HG03442 (cell line): ENCODE results near the gene CNPY4.
A peak's percentile ranks its signal among the peaks of the same experiment; 100 is the strongest.
"Not testable (repeated sequence)": the region's sequence is repeated elsewhere in the genome, so short reads cannot be mapped to it uniquely, and the experiment has no call there.

Source experiments
- ATAC-seq: cut with Tn5 transposase; IDR thresholded peaks from one replicate; pipeline ENCODE4 v1.9.1; 2021; ENCODE audit warnings: mild to moderate bottlenecking, moderate library complexity; ENCODE audit not compliant: unreplicated experiment

The CNPY4 gene

DNA sequence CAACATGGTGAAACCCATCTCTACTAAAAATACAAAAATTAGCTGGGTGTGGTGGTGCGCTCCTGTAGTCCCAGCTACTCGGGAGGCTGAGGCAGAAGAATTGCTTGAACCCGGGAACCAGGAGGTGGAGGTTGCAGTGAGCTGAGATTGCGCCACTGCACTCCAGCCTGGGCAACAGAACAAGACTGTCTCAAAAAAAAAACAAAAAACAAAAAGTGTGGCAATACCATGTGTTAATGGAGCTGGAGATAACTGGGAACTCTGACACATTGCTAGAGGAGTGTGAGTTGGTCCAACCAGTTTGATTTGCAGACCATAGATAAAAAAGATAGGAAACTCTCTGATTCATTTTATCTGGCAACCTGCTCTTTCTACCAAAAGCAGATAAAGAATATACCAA is 26.9 kb downstream of the CNPY4 start:
- ATAC-seq, result not testable (repeated sequence)

DNA sequence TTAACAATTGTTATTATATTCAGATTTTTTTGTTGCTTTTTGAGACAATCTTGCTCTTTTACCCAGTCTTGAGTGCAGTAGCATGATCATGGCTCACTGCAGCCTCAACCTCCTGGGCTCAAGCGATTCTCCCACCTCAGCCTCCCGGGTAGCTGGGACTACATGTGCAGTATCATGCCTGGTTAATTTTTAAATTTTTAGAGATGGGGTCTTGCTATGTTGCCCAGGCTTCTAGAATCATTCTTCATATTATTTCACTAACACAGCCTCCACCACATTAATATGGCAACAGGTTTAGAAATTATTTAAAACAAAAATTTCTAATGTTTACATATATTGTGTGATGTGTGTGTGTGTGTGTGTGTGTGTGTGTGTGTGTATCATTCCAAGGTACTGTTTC is 27.8 kb downstream of the CNPY4 start:
- ATAC-seq, result no peak

DNA sequence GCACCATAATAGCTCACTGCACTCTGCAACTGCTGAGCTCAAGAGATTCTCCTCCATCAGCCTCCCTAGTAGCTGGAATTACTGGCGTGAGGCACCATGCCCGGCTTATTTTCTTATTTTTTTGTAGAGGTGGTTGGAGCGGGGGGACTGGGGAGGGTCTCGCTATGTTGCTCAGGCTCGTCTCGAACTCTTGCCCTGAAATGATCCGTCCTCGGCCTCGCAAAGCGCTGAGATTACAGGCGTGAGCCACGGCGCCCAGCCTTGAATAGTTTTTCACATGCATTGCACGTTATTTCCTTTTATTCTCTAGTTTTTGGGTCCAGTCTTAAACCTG is 28.8 kb downstream of the CNPY4 start:
- ATAC-seq, result no peak

DNA sequence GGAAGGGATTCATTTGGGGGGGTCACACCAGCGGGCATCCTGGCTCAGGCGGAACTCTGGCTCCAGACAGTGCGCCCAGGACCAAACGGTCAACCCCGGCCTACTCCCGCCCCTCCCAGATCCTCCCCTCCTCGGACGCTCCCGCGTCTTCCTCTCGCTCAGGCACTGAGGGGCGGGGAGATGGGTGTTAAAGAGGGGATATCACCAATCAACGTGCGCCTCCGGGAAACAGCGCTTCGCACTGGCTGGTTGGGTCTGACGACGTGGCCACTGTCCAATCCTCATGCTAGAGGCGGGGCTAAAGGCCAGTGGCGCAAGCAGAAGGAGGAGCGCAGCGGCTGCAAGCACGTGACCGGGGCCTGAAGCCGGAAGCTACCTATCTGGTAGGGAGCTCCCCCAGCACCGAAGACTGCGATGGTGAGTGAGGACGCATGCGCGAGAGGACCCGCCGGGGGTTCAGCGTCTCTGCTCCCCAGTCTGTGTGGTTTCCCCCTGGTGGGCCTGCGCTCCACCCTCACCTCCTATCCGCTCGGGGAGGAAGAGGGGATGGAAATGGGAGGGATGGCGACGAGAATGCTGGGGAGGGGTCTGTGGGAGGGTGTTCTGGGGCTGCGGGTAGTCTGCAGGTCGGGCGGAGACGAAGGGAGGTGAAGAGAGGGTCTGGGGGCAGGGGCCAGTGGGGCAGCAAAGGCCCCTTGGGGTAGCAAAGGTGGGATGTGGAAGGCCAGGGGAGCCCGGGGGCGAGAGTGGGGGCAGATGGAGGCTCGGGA is 29.3 kb downstream of the CNPY4 start, which contains the start of gene LAMTOR4:
TSS of gene LAMTOR4 (plus strand) at position 360 of the 770 bp plus-strand sequence. CDS start at position 415, 55 bp downstream.
- peak; percentile 97 for ATAC-seq

DNA sequence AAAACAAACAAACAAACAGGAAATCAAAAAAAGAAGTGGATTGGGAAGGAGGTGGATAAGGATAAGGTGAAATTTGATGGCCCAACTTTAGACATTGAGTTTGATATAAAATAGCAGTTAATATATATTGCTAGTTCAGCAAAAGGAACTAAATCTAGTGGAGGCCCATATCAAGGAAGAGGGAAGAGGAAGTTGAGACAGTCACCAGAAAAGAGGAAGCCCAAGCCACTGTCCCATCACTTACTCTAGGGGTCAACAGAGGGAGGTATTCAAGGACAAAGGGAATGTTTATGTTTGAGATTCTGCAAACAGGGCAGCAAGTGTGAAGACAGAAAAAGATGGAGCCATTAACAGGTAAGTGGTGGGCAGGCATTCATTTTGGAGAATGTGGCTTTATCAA is 33.0 kb downstream of the CNPY4 start:
- ATAC-seq, result no peak

DNA sequence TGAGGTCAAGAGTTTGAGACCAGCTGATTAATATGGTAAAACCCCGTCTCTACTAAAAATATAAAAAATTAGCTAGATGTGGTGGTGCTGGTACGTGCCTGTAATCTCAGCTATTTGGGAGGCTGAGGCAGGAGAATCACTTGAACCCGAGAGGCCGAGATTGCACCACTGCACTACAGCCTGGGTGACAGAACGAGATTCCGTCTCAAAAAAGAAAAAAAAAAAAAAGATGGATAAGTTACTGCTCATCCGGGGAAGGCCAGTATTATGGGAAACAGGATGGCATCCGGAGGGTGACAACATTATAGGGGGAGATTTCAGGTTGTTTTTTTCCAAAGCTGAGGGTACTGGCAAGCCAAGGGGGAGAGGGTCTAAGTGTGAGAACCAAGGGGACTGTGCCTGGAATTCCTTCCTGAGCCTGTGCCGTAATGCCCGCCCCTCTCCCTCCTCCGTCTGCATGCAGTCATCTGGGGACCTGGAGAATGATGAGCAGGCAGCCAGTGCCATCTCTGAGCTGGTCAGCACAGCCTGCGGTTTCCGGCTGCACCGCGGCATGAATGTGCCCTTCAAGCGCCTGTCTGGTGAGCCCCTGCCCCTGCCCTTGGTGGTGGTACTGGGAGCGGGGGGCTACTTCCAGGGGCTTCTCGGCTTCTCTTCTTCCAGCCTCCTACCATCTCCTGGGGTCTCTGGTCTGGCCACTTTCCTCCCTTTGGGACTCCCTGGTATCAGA is 33.7 kb downstream of the CNPY4 start:
- ATAC-seq, result no peak

DNA sequence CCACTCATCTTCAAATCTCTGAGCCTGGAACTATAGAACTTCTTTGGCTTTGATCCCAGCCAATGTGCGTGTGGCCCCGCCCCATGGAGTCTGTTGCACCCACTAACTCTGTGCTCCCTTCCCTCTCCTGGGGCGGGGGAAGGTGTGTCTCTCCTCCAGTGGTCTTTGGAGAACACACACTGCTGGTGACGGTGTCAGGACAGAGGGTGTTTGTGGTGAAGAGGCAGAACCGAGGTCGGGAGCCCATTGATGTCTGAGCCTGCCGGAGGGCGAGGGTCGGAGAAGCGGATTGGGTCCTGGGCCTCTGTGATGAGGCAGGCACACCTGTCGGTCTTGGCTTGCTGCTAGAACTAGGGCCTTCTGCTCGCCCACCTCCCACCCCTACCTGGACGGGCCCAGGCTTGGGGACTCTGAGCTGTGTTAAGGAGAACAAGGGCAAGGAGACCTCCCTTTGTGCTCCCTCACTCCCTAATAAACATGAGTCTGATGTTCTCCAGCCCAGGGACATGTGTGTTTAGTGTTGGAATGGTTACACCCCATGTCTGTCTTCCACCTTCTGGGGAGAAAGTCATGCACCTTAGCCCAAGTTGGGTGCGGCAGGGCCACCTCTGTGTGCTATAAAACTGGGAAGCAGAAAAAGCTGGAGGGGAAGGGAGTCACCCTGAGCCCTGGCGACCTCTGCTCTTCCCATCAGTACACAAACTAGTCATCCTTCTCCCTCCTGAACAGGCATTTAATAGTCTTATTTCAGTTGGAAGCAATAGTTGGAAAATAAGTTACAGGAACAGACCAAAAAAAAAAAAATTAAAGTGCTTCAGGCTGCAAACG is 34.5 kb downstream of the CNPY4 start:
- ATAC-seq, result no peak

DNA sequence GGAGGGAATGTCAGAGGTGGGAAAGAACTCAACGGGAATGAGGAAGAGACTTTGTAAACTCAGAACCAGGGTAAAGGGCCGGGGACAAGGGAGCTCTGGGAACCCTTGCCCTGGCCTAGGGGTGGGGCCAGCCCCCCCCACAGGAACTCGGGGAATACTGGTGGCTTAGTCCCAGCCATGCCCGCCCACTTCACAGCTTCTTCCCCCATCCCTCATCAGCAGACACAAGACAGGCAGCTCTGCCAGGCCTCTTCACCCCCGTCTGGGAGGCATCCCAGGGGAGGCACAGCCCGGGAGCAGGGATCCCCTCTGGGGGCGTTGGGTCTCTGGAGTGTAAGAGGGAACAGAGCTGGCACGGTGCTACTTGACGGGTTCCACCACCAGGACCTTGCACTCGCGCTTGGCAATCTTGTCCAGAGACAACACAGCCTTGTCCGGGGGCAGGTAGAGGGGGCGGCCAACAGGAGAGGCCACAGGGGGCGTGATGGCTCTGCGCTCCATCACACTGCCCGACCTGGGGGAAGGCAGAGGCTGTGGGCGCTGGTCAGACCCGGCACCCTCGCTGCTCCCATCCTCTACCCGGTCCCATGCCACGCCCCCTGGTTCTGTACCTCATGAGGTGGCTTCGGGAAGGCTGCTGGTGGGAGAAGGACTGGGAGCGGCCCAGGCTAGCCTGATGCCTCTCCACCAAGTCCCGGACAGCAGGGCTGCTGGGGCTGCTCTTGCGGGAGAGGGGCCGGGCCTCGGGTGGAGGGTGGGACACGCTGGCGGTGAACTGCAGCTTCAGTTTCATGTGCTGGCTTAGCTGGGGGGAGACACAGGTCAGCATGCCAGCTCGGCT is 35.4 kb downstream of the CNPY4 start:
- no peak for ATAC-seq

DNA sequence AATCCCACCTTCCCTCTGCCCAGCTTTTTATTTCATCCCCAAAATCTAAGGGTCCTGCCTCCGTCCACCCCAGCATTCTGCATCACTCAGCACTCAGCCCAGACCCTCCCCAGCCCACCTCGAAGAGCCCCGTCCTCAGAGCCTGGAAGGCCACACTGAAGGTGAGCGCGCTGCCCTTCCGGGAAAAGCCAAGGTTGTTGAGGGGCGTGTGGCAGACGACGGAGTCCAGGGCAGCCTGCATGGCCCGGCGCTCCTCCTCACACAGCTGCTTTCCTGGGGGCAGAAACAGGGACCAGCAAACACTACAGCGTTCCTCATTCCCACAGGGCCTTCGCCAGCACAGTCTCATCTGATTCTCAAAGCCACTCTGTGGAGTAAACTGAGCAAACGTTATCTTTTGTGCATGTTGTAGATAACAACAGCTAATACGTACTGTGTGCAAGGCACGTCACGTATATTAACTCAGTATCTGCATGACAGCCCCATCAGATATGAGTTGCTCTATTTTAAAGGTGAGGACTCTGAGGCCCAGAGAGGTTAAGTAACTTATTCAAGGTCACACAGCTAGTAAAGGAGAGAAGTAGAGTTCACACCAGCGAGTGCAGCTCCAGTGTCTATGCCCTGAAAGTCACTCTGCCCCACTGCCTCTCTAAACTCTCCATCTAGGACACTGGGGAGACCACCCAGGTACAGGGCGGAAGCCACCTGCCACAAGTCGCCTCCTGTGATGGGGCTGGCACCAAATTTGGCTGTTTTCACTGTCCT is 36.3 kb downstream of the CNPY4 start:
- no peak for ATAC-seq

DNA sequence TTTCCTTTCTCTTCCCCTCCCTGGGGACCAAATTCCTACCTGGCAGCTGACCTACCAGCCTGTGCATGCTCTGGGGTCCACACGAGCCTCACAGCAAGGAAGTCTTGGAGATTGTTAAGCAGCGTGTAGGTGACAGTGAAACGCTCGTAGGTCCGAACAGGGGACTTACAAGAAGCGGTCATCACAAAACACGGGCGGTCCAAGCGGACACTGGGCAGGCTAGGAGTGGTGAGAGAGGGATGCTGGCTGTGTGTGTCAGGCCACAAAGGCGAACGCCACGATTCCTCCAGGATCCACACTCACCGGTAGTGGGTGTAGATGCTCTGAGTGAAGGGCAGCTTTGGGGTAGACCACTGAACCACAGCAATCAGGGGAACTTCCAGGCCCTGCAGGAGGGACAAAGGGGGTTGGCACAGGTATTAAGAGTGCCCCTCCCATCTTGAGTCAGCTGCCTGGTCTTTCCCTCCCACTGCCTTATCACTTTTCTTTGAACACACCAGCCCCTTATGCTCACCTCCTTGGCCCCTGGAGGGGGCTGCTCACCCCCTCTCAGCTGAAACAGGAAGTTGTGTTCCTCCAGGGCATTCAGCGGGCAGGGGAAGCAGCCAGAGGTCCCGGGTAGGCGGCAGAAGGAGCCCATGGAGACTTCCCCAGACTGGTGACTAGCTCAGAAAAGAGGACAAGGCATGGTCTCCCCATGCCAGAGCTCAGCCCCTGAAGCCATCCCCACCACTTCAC is 37.1 kb downstream of the CNPY4 start:
- no peak for ATAC-seq

DNA sequence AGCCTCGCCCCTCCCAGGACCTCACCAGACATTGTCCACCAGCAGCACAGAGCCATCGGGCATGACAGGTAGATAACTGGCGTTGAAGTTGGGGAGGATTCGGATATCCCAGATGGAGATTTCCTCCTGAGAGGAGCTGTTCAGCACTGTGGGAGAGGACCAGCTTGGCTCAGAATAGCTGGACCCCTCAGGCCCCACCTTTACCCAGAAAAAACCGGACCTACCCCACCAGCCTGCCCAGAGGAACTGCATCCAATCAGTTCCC is 37.6 kb downstream of the CNPY4 start:
- no peak for ATAC-seq

DNA sequence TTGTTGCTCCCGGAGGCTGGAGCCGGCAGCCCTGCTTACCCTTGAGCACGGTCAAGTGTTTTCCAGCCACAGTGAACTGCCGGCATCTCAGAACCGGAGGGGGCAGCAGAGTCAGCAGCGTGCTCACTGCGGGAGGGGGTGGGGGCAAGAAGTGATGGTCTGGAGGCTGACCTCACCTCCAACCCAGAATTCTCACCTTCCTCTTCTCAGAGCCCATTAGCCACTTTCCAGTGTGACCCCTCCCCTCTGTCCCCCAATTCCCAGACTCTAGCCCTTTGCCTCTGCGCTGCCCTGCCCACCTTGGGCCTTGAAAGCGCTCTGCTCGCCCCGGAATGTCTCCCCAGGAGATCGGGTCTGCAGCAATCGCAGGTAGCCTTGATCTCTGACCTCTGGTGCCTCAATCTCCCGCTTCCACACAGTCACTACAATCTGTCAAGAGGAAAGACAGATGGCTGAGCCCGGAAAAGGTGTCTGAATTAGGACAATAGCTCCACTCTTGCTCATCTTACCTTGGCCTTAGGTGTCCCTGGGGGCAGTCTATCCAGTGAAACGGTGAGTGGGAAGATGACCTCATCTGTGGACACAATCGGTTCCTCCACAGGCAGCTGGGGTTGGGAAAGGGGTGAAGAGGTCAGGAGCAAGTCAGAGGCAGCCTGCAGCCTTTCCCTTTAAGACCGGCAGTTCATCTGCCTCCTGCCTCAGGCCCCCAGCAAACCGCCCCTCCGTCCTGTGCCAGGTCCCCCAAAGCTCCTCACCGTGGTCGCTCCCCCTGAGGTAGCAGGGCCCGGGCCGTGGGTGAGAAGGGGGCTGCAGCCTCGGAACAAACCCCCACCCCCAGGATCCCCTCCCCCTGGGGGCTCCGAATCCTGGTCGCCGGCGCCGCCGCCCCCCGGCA is 38.1 kb downstream of the CNPY4 start:
- no peak for ATAC-seq

DNA sequence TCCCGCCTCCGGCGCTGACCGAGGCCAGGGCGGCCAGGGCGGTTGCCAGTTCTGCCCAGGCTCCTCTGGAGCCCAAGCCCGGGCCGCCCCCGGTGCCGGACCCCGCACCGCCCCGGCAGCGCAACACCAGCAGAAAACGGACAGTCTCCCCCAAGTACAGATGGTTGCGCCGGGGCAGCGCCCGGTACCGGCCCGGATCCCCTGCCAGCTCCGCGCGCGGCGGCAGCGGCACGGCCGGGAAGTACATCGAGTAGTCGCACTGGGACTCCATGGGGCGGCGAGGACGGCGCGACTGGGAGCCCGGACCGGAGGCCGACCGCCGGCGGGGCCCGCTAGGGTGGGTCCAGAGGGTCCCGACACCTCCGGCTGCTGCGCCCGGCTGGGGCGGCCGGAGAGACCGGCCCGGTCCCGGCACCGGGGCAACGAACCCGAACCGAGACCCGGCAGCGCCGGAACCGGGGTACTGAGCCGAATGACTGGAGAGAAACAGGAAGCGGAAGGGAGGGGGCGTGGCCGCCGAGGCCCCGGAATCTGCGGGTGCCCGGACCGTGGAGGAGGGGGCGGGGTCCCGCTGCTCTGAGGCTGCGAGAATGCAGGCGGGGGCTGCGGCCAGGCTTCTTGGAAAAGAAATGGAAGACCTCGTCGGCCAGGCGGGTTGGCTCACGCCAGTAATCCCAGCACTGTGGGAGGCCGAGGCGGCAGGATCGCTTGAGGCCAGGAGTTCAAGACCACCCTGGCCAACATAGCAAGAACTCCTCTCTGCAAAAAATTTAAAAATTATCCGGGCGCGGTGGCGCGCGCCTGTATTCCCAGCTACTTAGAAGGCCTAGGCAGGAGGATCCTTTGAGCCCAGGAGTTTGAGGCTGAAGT is 39.0 kb downstream of the CNPY4 start, which contains the start of gene TRAPPC14:
TSS of gene TRAPPC14 (minus strand) at position 495 of the 870 bp plus-strand sequence. CDS start at position 271, 224 bp downstream.
- ATAC-seq, result peak; percentile 71

DNA sequence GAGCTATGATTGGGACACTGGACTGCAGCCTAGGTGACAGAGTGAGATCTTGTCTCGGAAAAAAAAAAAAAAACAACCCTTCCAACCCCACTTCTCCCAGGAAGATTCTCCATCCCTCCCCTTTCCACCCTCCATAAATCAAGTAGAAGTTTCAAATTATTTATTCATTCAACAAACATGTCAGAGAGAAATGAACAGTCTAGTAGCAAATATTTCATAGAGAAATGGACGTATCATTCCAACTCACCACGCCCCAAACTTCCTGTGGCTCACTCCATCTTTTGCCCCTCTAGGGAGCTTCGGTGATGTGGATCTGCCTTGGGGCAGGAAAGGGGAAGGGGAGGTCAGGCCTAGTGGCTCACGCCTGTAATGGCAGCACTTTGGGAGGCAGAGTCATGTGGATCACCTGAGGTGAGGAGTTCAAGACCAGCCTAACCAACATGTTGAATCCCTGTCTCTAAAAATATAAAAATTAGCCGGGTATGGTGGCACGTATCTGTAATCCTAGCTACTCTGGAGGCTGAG is 39.7 kb downstream of the CNPY4 start:
- ATAC-seq, result no peak

DNA sequence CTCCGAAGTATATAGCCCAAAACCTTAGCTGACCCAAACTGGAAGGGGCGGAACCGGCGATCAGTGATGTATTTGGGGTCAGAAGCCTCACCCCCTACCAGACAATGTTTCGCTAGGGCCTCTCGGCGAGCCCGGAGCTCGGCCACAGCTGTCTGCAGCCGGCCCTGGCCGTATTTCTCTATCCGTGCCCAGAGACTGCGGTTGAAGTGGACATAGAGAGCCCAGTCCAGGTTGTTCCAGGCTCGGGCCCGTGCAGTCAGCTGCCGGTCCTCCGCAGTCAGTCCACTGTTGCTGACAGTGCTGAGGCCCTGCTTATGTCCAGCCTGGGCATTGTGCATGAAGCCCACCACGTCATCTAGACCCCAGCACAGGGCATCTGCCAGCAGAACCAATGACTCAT is 40.6 kb downstream of the CNPY4 start:
- no peak for ATAC-seq

DNA sequence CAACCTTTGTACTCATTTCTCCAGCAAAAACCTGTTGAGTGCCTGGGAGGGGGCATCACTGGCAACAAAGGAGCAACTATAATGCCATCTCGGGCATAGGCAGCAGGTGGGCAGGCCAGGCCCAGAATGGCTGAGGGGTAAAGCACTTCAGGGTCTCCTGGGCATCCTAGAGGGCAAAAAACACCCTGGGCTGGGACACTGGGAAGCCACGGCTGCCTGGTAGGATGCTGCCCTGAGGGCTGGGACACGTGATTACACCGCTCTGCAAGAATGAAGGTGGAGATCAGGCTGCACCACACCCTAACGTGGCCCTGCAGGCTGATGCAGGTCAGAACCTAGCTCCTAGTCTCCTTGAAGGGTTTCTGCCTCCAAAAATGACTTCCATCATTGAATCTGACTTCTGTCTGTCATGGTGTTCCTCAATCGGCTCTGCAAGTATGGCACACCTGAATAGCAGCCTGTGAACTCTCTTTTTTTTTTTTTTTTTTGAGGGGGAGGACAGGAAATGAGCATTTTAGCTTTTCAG is 43.6 kb downstream of the CNPY4 start:
- ATAC-seq, result no peak

DNA sequence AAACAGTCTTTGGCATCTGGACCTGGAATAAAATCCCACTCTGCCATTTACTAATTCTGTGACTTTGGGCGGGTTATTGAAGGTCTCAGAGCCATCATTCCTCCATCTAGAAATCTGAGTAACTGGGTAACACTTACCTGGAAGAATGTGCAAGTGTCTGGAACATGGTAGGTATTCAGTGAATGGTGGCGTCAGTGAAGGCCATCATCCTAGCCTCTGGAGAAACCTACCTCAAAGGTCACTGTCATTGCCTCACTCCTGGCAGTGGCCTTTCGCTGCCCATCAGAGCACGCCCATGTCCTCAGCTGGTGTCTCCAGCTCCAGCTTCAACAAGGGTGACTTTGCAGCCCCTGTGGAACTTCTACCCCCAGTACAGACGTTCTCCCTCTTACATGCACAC is 44.4 kb downstream of the CNPY4 start:
- ATAC-seq, result no peak
